OCI-LY7 (cell line): ENCODE measurements around the gene KRT3. TPM values are rescaled to one million over a fixed set of nuclear protein-coding genes. Genes with fewer than 3 reads are reported as not detected.

Experiments used
- BruUV-seq: library from RNA; stranded (reverse); fragments of 400-500 nt; replicated peaks from 2 replicates; lab custom pipeline; 2021; lab: Mats Ljungman, UMichigan
- CTCF ChIA-PET: fragments of 300-600 bp; sonication (Branson Sonifier 250); formaldehyde crosslinking; loops from one replicate; lab custom pipeline; 2022; ENCODE audit warnings: antibody characterized with exemption; ENCODE audit not compliant: unreplicated experiment; lab: Charles Lee
- POLR2A ChIA-PET: fragments of 300-600 bp; sonication (Branson Sonifier 250); formaldehyde crosslinking; loops from one replicate; lab custom pipeline; 2022; ENCODE audit warnings: antibody characterized with exemption; lab: Charles Lee
- DNase-seq: peaks from one replicate; pipeline ENCODE4 v3.0.0-alpha.2; 2015; ENCODE audit warnings: low spot score
- H2AFZ ChIP-seq: fragments of 200-600 bp; sonication (generic), shearing (Covaris generic); 2 replicates; pipeline ENCODE4 v1.6.1; 2014; ENCODE audit warnings: mild to moderate bottlenecking, antibody characterized with exemption, low read length, moderate library complexity
- H3K27ac ChIP-seq: fragments of 200-600 bp; sonication (generic); 2 replicates; pipeline ENCODE4 v1.5.1; 2014; ENCODE audit warnings: mixed run types, low read depth, mild to moderate bottlenecking, moderate library complexity, low read length, inconsistent platforms; ENCODE audit not compliant: poor library complexity, severe bottlenecking
- H3K36me3 ChIP-seq: fragments of 200-600 bp; sonication (generic); 2 replicates; pipeline ENCODE4 v1.6.1; 2014; ENCODE audit warnings: mild to moderate bottlenecking, antibody characterized with exemption, low read length, moderate library complexity, mixed read lengths; ENCODE audit not compliant: insufficient read depth
- H3K4me1 ChIP-seq: fragments of 200-600 bp; sonication (generic); 2 replicates; pipeline ENCODE4 v1.5.1; 2014; ENCODE audit warnings: mild to moderate bottlenecking, low read length; ENCODE audit not compliant: insufficient read depth, poor library complexity, severe bottlenecking
- H3K4me2 ChIP-seq: fragments of 200-600 bp; sonication (generic); 2 replicates; pipeline ENCODE4 v1.6.1; 2014; ENCODE audit warnings: mild to moderate bottlenecking, low read length
- H3K4me3 ChIP-seq: fragments of 200-600 bp; sonication (generic); 2 replicates; pipeline ENCODE4 v1.5.1; 2014; ENCODE audit warnings: mild to moderate bottlenecking, low read depth, low read length; ENCODE audit not compliant: poor library complexity, severe bottlenecking
- H3K79me2 ChIP-seq: fragments of 200-600 bp; sonication (generic); 2 replicates; pipeline ENCODE4 v1.6.1; 2016; ENCODE audit warnings: low read depth, mild to moderate bottlenecking, low read length, moderate library complexity, mixed read lengths; ENCODE audit not compliant: insufficient read depth
- H3K9me2 ChIP-seq: fragments of 200-600 bp; sonication (generic); 2 replicates; pipeline ENCODE4 v1.6.1; 2016; ENCODE audit warnings: mild to moderate bottlenecking, low read length, mixed read lengths; ENCODE audit not compliant: insufficient read depth
- H3K9me3 ChIP-seq: fragments of 200-600 bp; sonication (generic); 2 replicates; pipeline ENCODE4 v1.6.1; 2014; ENCODE audit warnings: mild to moderate bottlenecking, mixed run types, low read length, mixed read lengths
- H4K20me1 ChIP-seq: fragments of 200-600 bp; sonication (generic); 2 replicates; pipeline ENCODE4 v1.6.1; 2014; ENCODE audit warnings: mild to moderate bottlenecking, antibody characterized with exemption, low read length, moderate library complexity, mixed read lengths; ENCODE audit not compliant: insufficient read depth
- EZH2phosphoT487 ChIP-seq: fragments of 200-600 bp; sonication (generic); IDR thresholded peaks from 2 replicates; pipeline ENCODE4 v1.6.1; 2018; ENCODE audit warnings: low read depth, borderline replicate concordance, mild to moderate bottlenecking, mixed run types, antibody characterized with exemption, low read length, moderate library complexity, mixed read lengths
- intact Hi-C: fragments of 100-400 bp; cut with micrococcal nuclease; formaldehyde crosslinking; loops from one replicate; pipeline ENCODE4 v1.10.0; 2022; ENCODE audit not compliant: unreplicated experiment
- total RNA-seq, 2 experiments: library from RNA; depleted of rRNA in 1 of 2; stranded (reverse); fragments of >200 nt in 1 of 2; shearing (Covaris generic) in 1 of 2; gene quantifications; 2 replicates each; pipeline ENCODE4 v1.2.3, GENCODE V29; 2014 to 2022
- TF ChIP-seq, protein P1 (sequence below): fragments of 200-600 bp; sonication (generic); conservative IDR thresholded peaks from 2 replicates; pipeline ENCODE4 v1.5.1; 2014; ENCODE audit warnings: mild to moderate bottlenecking, antibody characterized with exemption, low read length, moderate library complexity, mixed read lengths

Gene KRT3
- total RNA-seq, 2 experiments from 2014 or later, result not detected

DNA sequence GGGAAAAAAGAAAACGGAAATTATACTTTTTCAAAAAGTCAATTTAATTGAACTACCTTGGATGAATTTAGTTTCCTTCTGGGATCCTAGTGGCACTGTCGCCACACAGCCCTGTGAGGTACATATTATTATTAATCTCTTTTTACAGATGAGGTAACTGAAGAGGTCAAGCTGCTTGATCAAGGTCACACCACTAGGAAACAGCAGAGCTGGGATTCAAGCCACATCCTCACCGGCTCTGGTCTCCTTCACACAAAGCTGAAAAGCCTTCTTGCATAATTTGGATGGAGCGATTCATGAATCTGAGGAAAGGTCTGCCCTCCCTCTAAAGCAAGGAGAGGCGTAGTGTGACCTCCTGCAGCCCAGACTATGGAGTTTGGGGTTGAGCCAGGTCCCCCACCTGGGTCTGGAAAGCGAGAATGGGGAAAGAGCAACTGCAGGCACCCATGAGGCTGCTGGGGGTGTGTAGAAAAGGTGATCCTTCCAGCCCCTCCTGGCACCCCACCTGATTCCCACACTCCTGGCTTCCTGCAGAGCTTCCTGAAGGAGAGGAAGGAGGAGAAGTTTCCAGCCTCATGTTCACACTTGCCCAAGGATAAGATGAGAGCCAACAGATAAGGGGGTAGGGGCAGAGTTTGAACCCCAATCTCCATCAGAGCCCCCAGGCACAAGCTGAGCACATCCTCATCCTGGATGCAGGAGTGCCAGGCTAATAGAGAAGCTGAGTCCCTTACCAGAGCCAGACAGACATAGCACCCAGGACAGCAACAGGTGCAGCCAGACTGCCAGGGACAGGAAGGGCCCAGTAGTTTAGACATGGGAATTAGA is 42.1 kb upstream of the KRT3 start:
- ChIA-PET CTCF (interaction anchor here (0.6 kb wide), 1 partner anchor 44 kb away, joined by 3 read pairs; no protein-coding TSS in a partner anchor), POLR2A (interaction anchor here (0.7 kb wide), 1 partner anchor 44 kb away, joined by 3 read pairs; no protein-coding TSS in a partner anchor)
- Histone ChIP-seq H3K9me3 (no peaks in the 10 kb centered on the region), H3K9me2 (no peaks in the 10 kb centered on the region), H4K20me1 (no peaks in the 10 kb centered on the region), H2AFZ (no peak overlapping the region), H3K79me2 (no peaks in the 10 kb centered on the region), H3K4me1 (no peaks in the 10 kb centered on the region), H3K36me3 (no peaks in the 10 kb centered on the region), H3K4me3 (no peak overlapping the region), H3K4me2 (no peak overlapping the region), H3K27ac (no peak overlapping the region)
- intact Hi-C loops, result no loop called here
- no TSS peak for BruUV-seq
- DNase-seq, result no peak
- TF ChIP-seq EZH2phosphoT487, result no peak
- TF ChIP-seq, protein P1, sequence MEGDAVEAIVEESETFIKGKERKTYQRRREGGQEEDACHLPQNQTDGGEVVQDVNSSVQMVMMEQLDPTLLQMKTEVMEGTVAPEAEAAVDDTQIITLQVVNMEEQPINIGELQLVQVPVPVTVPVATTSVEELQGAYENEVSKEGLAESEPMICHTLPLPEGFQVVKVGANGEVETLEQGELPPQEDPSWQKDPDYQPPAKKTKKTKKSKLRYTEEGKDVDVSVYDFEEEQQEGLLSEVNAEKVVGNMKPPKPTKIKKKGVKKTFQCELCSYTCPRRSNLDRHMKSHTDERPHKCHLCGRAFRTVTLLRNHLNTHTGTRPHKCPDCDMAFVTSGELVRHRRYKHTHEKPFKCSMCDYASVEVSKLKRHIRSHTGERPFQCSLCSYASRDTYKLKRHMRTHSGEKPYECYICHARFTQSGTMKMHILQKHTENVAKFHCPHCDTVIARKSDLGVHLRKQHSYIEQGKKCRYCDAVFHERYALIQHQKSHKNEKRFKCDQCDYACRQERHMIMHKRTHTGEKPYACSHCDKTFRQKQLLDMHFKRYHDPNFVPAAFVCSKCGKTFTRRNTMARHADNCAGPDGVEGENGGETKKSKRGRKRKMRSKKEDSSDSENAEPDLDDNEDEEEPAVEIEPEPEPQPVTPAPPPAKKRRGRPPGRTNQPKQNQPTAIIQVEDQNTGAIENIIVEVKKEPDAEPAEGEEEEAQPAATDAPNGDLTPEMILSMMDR, result no peak

DNA sequence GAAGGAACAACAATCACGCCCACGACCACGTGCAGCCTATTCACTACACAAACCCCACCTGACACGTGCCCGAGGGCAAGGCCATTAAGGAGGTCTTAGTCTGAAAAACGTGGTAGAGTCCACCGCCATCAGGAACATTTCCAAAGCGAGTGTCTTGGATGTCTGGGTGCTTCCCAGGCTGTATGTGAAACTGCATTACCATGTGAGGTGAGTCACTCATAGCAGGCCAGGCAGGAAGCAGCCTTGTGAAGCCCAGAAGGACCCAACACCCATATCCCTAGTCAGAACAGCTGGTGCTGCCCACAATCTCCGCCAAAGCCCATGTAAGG is 41.5 kb upstream of the KRT3 start:
- no peaks in the 10 kb centered on the region for H3K79me2 ChIP-seq
- H2AFZ ChIP-seq, result no peak overlapping the region
- H3K4me3 ChIP-seq, result no peak overlapping the region
- H3K36me3 ChIP-seq, result no peaks in the 10 kb centered on the region
- TF ChIP-seq, protein P1, result no peak
- no peak for TF ChIP-seq EZH2phosphoT487
- H3K9me2 ChIP-seq, result no peaks in the 10 kb centered on the region
- no peak overlapping the region for H3K27ac ChIP-seq
- no peak for DNase-seq
- H4K20me1 ChIP-seq, result no peaks in the 10 kb centered on the region
- H3K9me3 ChIP-seq, result no peaks in the 10 kb centered on the region
- intact Hi-C loops, result no loop called here
- BruUV-seq, result no TSS peak
- no peaks in the 10 kb centered on the region for H3K4me1 ChIP-seq
- H3K4me2 ChIP-seq, result no peak overlapping the region
- ChIA-PET POLR2A (no interaction called here), CTCF (no interaction called here)
